ENCODE measurements around the gene PTPN18.

DNA sequence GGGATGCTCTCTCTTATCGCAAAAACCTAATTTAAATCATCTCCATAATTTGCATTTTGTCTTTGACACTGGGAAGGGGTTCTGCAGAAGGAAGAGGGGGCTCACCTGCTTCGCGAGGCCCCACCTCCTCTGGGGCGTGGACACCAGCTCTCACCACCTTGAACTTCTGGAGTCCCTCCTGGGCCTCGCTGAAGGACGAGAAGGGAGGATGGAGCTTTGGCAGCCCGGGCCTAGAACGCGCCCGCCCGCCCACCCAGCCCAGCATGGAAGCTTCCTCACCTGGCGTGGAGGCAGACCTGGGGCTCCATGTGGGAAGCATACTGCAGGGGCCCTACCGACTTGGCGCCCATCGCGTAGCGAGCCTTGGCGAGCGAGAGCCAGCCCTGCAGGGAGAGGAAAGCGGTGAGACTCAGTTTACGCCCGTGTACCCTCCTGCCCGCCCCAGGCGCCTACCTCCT, 14.3 kb upstream of the PTPN18 start:
- TF ChIP-seq, protein P1, sequence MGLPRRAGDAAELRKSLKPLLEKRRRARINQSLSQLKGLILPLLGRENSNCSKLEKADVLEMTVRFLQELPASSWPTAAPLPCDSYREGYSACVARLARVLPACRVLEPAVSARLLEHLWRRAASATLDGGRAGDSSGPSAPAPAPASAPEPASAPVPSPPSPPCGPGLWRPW (IDR thresholded peaks at IDR 0.05): no peak
- TF ChIP-seq POLR2A (IDR thresholded peaks at IDR 0.05; ENCODE audit: low read length) (no peak), NFE2L2 (conservative IDR thresholded peaks at IDR 0.05; ENCODE audit: low read length) (no peak), RAD21 (conservative IDR thresholded peaks at IDR 0.05 in 1 of 2, IDR thresholded peaks at IDR 0.05 in 1 of 2) (no peak), ESRRA (IDR thresholded peaks at IDR 0.05; ENCODE audit: borderline replicate concordance, low read length) (no peak), JUN (IDR thresholded peaks at IDR 0.05) (no peak), CBX8 (IDR thresholded peaks at IDR 0.05) (no peak)
- TF ChIP-seq, protein P2, sequence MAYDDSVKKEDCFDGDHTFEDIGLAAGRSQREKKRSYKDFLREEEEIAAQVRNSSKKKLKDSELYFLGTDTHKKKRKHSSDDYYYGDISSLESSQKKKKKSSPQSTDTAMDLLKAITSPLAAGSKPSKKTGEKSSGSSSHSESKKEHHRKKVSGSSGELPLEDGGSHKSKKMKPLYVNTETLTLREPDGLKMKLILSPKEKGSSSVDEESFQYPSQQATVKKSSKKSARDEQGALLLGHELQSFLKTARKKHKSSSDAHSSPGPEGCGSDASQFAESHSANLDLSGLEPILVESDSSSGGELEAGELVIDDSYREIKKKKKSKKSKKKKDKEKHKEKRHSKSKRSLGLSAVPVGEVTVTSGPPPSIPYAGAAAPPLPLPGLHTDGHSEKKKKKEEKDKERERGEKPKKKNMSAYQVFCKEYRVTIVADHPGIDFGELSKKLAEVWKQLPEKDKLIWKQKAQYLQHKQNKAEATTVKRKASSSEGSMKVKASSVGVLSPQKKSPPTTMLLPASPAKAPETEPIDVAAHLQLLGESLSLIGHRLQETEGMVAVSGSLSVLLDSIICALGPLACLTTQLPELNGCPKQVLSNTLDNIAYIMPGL (CRISPR knock-in tag; IDR thresholded peaks at IDR 0.05; ENCODE audit: borderline replicate concordance): no peak
- TF ChIP-seq, protein P3, sequence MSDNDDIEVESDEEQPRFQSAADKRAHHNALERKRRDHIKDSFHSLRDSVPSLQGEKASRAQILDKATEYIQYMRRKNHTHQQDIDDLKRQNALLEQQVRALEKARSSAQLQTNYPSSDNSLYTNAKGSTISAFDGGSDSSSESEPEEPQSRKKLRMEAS (IDR thresholded peaks at IDR 0.05): no peak
- TF ChIP-seq, protein P4, sequence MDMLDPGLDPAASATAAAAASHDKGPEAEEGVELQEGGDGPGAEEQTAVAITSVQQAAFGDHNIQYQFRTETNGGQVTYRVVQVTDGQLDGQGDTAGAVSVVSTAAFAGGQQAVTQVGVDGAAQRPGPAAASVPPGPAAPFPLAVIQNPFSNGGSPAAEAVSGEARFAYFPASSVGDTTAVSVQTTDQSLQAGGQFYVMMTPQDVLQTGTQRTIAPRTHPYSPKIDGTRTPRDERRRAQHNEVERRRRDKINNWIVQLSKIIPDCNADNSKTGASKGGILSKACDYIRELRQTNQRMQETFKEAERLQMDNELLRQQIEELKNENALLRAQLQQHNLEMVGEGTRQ (IDR thresholded peaks at IDR 0.05): no peak
- TF ChIP-seq, protein P5, sequence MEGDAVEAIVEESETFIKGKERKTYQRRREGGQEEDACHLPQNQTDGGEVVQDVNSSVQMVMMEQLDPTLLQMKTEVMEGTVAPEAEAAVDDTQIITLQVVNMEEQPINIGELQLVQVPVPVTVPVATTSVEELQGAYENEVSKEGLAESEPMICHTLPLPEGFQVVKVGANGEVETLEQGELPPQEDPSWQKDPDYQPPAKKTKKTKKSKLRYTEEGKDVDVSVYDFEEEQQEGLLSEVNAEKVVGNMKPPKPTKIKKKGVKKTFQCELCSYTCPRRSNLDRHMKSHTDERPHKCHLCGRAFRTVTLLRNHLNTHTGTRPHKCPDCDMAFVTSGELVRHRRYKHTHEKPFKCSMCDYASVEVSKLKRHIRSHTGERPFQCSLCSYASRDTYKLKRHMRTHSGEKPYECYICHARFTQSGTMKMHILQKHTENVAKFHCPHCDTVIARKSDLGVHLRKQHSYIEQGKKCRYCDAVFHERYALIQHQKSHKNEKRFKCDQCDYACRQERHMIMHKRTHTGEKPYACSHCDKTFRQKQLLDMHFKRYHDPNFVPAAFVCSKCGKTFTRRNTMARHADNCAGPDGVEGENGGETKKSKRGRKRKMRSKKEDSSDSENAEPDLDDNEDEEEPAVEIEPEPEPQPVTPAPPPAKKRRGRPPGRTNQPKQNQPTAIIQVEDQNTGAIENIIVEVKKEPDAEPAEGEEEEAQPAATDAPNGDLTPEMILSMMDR (IDR thresholded peaks at IDR 0.05): no peak

Data from A549 (cell line).